SK-N-SH (cell line): Measurements from ENCODE around the gene NDOR1. TPM values are rescaled to one million over a fixed set of nuclear protein-coding genes. Genes with fewer than 3 reads are reported as not detected.

Experiments
- CTCF ChIA-PET: fragments of 300-600, 350-600 bp; formaldehyde crosslinking; extraction: SDS; loops from one replicate; lab custom pipeline; 2021; lab: Yijun Ruan, JAX
- POLR2A ChIA-PET: fragments of 350-600 bp; sonication (Branson Sonifier 250); formaldehyde crosslinking; extraction: SDS; loops from one replicate; lab custom pipeline; 2020; ENCODE audit warnings: antibody characterized with exemption, inconsistent platforms; lab: Yijun Ruan, JAX
- DNase-seq: peaks from one replicate; pipeline ENCODE4 v3.0.0; 2012
- H2AFZ ChIP-seq: fragments of 200-600 bp; sonication (generic); 2 replicates; pipeline ENCODE4 v1.8.1; 2016; ENCODE audit warnings: antibody characterized with exemption, mild to moderate bottlenecking, low read depth
- H3F3A ChIP-seq: fragments of 200-600 bp; sonication (generic); replicated peaks from 2 replicates; pipeline ENCODE3; 2016; ENCODE audit warnings: antibody characterized with exemption, mild to moderate bottlenecking; ENCODE audit not compliant: insufficient read depth
- H3K27ac ChIP-seq, 2 experiments: fragments of 200-500 bp in 1 of 2; fragments of 200-600 bp in 1 of 2; sonication (Bioruptor generic) in 1 of 2; sonication (generic), shearing (Covaris generic) in 1 of 2; 2 replicates each; pipeline versions ENCODE4 v1.5.1 to v1.6.1; 2014 to 2016; ENCODE audit warnings: low read depth in 2 of 2, inconsistent platforms in 1 of 2, low read length in 1 of 2, mild to moderate bottlenecking in 1 of 2, mixed read lengths in 1 of 2
- H3K27me3 ChIP-seq: fragments of 200-600 bp; sonication (generic), shearing (Covaris generic); 2 replicates; pipeline ENCODE4 v1.6.1; 2016; ENCODE audit warnings: mixed run types; ENCODE audit not compliant: insufficient read depth
- H3K36me3 ChIP-seq, 2 experiments: fragments of 200-500 bp in 1 of 2; fragments of 200-600 bp in 1 of 2; sonication (Bioruptor generic) in 1 of 2; sonication (generic) in 1 of 2; replicated peaks in 1 of 2; 2 replicates each; pipeline versions ENCODE3 to v1.5.1; 2014 to 2016; ENCODE audit warnings: low read length in 1 of 2, mild to moderate bottlenecking in 1 of 2; ENCODE audit not compliant: insufficient read depth in 2 of 2, control insufficient read depth in 1 of 2
- H3K4me1 ChIP-seq, 2 experiments: fragments of 200-500 bp in 1 of 2; fragments of 200-600 bp in 1 of 2; sonication (Bioruptor generic) in 1 of 2; sonication (generic), shearing (Covaris generic) in 1 of 2; 2 replicates each; pipeline versions ENCODE4 v1.5.1 to v1.6.1; 2014 to 2016; ENCODE audit warnings: low read depth in 1 of 2, low read length in 1 of 2, mixed run types in 1 of 2; ENCODE audit not compliant: insufficient read depth in 2 of 2, control insufficient read depth in 1 of 2
- H3K4me2 ChIP-seq: fragments of 200-600 bp; sonication (generic), shearing (Covaris generic); 2 replicates; pipeline ENCODE4 v1.6.1; 2017; ENCODE audit warnings: mixed run types
- H3K4me3 ChIP-seq, 2 experiments: fragments of 200-500 bp in 1 of 2; fragments of 200-600 bp in 1 of 2; sonication (Bioruptor generic) in 1 of 2; sonication (generic), shearing (Covaris generic) in 1 of 2; 2 replicates each; pipeline versions ENCODE4 v1.5.1 to v1.8.1; 2014 to 2016; ENCODE audit warnings: low read depth in 2 of 2, inconsistent platforms in 1 of 2, low read length in 1 of 2, mild to moderate bottlenecking in 1 of 2, mixed read lengths in 1 of 2, moderate library complexity in 1 of 2
- H3K79me2 ChIP-seq: fragments of 200-600 bp; sonication (generic); 2 replicates; pipeline ENCODE4 v1.8.1; 2017; ENCODE audit warnings: mild to moderate bottlenecking; ENCODE audit not compliant: insufficient read depth
- H3K9ac ChIP-seq: fragments of 200-600 bp; sonication (generic); 2 replicates; pipeline ENCODE4 v1.6.1; 2017; ENCODE audit warnings: mixed run types
- H3K9me2 ChIP-seq: fragments of 200-600 bp; sonication (generic); 2 replicates; pipeline ENCODE4 v1.6.1; 2017; ENCODE audit warnings: mixed run types
- H3K9me3 ChIP-seq: fragments of 200-600 bp; sonication (generic); 2 replicates; pipeline ENCODE4 v1.6.1; 2017; ENCODE audit warnings: mixed run types, mild to moderate bottlenecking, moderate library complexity
- H4K20me1 ChIP-seq: fragments of 200-600 bp; sonication (generic); 2 replicates; pipeline ENCODE4 v1.6.1; 2017; ENCODE audit warnings: mild to moderate bottlenecking, mixed run types; ENCODE audit not compliant: insufficient read depth
- CHD2 ChIP-seq: fragments of 150-350 bp; IDR thresholded peaks from 2 replicates; pipeline ENCODE4 v1.6.1; 2018; ENCODE audit warnings: low read length; ENCODE audit not compliant: partially characterized antibody
- ELF1 ChIP-seq: IDR thresholded peaks from 2 replicates; pipeline ENCODE4 v1.4.0; 2012
- FOXM1 ChIP-seq: IDR thresholded peaks from 2 replicates; pipeline ENCODE4 v1.4.0; 2012; ENCODE audit warnings: low read depth, mild to moderate bottlenecking
- GABPA ChIP-seq: IDR thresholded peaks from 2 replicates; pipeline ENCODE4 v1.4.0; 2012; ENCODE audit warnings: low read depth, mild to moderate bottlenecking
- MEF2A ChIP-seq: IDR thresholded peaks from 2 replicates; pipeline ENCODE4 v1.4.0; 2012; ENCODE audit warnings: low read depth, borderline replicate concordance
- MXI1 ChIP-seq: IDR thresholded peaks from 2 replicates; pipeline ENCODE4 v1.6.1; 2012; ENCODE audit warnings: mild to moderate bottlenecking, low read depth, low read length, improper control_type of control experiment
- NFIC ChIP-seq: IDR thresholded peaks from 2 replicates; pipeline ENCODE4 v1.4.0; 2012; ENCODE audit warnings: borderline replicate concordance
- NRF1 ChIP-seq: IDR thresholded peaks from 2 replicates; pipeline ENCODE4 v1.6.1; 2012; ENCODE audit warnings: low read depth, mild to moderate bottlenecking, low read length
- RCOR1 ChIP-seq: fragments of 150-350 bp; IDR thresholded peaks from 2 replicates; pipeline ENCODE4 v1.6.1; 2017; ENCODE audit warnings: antibody characterized with exemption, low read length
- RFX5 ChIP-seq: IDR thresholded peaks from 2 replicates; pipeline ENCODE4 v1.6.1; 2012; ENCODE audit warnings: mild to moderate bottlenecking, improper control_type of control experiment, low read length
- RXRA ChIP-seq: IDR thresholded peaks from 2 replicates; pipeline ENCODE4 v1.4.0; 2012; ENCODE audit warnings: low read depth, mild to moderate bottlenecking, borderline replicate concordance
- SIN3A ChIP-seq: IDR thresholded peaks from 2 replicates; pipeline ENCODE4 v1.6.1; 2012; ENCODE audit warnings: low read depth, mild to moderate bottlenecking, low read length, moderate library complexity, borderline replicate concordance
- SMC3 ChIP-seq: IDR thresholded peaks from 2 replicates; pipeline ENCODE4 v1.6.1; 2012; ENCODE audit warnings: low read depth, low read length, improper control_type of control experiment
- TEAD4 ChIP-seq: IDR thresholded peaks from 2 replicates; pipeline ENCODE4 v1.4.0; 2012; ENCODE audit warnings: mild to moderate bottlenecking, borderline replicate concordance; ENCODE audit not compliant: insufficient read depth
- YY1 ChIP-seq: IDR thresholded peaks from 2 replicates; pipeline ENCODE4 v1.4.0; 2012; ENCODE audit warnings: low read depth, mild to moderate bottlenecking
- WGBS: methylation state at CpG from one replicate; pipeline ENCODE4 v1.1.6; 2017; ENCODE audit warnings: low lambda C conversion rate; 5-methylcytosine and 5-hydroxymethylcytosine counted together
- polyA plus RNA-seq, 3 experiments: library from polyadenylated mRNA; depleted of rRNA; stranded (reverse); fragments of >200 nt; gene quantifications; 2 replicates each; pipeline ENCODE4 v1.2.3, GENCODE V29; 2012
- TF ChIP-seq, protein P1 (sequence below): fragments of 200-600 bp; sonication (generic); IDR thresholded peaks from 2 replicates; pipeline ENCODE4 v1.6.1; 2017; ENCODE audit warnings: antibody characterized with exemption, mild to moderate bottlenecking, moderate library complexity
- TF ChIP-seq, protein P2 (sequence below): IDR thresholded peaks from 2 replicates; pipeline ENCODE4; 2012
- TF ChIP-seq, protein P3 (sequence below): IDR thresholded peaks from 2 replicates; pipeline ENCODE4 v1.4.0; 2012; ENCODE audit warnings: low read depth, borderline replicate concordance
- TF ChIP-seq, protein P4 (sequence below): IDR thresholded peaks from 2 replicates; pipeline ENCODE4 v1.4.0; 2012; ENCODE audit warnings: low read depth, borderline replicate concordance

Gene NDOR1
- polyA plus RNA-seq, 1 of the 3 experiments (the other 2 are of a cell fraction), result 8.6 TPM

DNA sequence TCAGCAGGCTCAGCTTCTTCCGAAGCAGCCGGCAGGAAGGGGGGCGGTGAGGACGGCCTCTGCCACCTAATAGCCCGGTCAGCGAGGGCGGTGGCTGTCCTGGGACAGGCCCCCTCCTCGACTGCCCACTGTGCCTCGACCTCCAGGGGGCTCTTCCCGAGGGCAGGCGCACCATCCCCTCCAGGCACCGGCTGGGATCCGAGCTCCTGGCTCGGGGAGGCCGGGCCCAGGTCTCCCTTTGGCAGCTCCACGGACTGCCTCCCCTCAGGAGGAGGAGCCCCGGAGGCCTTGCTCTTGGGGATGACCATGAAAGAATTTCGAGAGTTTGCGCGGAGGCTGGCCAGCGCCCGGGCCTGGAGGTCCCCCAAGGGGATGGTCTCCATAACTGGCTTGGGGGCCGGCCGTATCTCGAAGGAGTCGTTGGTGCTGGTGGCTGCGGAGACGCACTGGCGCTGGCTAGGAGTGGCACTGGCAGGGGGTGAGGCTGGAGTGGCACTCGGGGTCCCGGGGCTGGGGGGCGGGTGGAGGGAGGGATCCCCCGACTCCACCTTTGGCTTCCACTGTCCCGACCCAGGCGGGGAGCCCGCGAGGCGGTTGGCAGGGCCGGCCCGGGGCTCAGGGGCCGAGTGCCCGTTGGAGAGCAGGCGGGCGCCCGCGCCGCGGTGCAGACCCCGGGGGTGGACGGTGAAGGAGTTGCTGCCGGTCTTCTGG is 5.9 kb upstream of the NDOR1 start:
- Histone ChIP-seq H4K20me1 (peaks cover 39% of the 10 kb centered on the region), H3K4me1 (peaks cover 15 to 41% of the 10 kb centered on the region in 2 experiments; a peak in 3 of 4 replicates), H3K36me3 (no peaks in the 10 kb centered on the region), H3K9ac (no peak overlapping the region), H3K4me3 (peak overlapping the region; percentile 41 to 83; a peak in 2 of 4 replicates), H3K9me2 (no peaks in the 10 kb centered on the region), H2AFZ (no peak overlapping the region), H3K9me3 (no peaks in the 10 kb centered on the region), H3K27me3 (no peaks in the 10 kb centered on the region), H3K4me2 (peak overlapping the region; percentile 86), H3K27ac (no peak overlapping the region), H3F3A (peaks cover 14% of the 10 kb centered on the region), H3K79me2 (peaks cover 72% of the 10 kb centered on the region)
- ChIA-PET CTCF (interaction anchor here (0.8 to 1.7 kb wide), 5 partner anchors 10 to 70 kb away, joined by 3 to 6 read pairs (median 3); partner anchors contain the start of genes RNF224 and TUBB4B), POLR2A (interaction anchor here (0.6 to 2.5 kb wide), 3 partner anchors 11 to 367 kb away, joined by 4 to 20 read pairs (median 6); partner anchors contain the start of genes ANAPC2, SSNA1 and TUBB4B)
- no peak for DNase-seq
- WGBS, result 15% methylated on average over 17 of the region's 51 CpGs
- TF ChIP-seq, protein P1, sequence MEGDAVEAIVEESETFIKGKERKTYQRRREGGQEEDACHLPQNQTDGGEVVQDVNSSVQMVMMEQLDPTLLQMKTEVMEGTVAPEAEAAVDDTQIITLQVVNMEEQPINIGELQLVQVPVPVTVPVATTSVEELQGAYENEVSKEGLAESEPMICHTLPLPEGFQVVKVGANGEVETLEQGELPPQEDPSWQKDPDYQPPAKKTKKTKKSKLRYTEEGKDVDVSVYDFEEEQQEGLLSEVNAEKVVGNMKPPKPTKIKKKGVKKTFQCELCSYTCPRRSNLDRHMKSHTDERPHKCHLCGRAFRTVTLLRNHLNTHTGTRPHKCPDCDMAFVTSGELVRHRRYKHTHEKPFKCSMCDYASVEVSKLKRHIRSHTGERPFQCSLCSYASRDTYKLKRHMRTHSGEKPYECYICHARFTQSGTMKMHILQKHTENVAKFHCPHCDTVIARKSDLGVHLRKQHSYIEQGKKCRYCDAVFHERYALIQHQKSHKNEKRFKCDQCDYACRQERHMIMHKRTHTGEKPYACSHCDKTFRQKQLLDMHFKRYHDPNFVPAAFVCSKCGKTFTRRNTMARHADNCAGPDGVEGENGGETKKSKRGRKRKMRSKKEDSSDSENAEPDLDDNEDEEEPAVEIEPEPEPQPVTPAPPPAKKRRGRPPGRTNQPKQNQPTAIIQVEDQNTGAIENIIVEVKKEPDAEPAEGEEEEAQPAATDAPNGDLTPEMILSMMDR, result no peak
- no peak for TF ChIP-seq FOXM1

DNA sequence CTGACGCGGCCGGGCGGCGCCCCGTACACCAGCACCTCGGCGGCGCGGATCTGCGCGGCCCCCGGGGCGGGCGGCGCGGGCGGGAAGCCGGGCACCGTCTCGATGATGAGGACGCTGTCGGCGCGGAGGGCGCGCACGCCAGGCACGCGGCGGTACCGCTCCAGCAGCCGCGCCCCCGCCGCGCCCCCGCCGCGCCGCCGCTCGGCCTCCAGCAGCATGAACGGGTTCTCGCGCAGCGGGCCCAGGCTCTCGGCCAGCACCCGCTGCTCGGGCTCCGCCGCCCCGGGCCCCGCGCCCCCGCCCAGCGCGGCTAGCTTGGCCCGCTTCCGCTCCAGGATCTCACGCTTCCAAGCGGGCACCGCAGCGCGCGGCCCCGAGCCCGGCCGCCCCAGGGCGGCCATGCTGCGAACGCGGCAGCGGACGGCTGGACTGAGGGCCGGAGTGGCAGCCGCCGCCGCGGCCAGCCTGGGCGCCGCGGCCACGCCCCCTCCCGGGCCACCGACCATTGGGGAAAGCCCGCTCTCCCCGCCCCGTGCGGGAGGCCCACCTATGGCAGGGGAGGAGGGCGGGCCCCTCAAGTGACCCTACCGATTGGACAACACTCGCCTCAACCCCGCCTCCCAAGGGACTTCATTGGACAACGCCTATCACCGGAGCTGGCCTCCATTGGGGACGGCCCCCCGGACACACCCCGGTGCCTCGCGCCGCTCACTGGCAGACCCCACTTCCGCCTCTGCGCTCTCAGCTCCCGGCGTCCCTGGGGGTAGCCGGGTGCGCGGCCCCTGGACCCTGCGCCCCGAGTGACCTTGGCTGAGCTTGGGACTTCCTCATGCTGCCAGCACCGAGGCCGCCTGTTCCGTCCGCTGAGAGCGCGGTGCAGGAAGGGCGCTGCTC is 4.9 kb upstream of the NDOR1 start, which contains the start of gene TPRN:
Gene TPRN (minus strand): TSS at position 431 of the 894 bp plus-strand sequence. CDS start 30 bp downstream, at position 401.
- Histone ChIP-seq H3K4me2 (peak within 1 kb of the TSS; percentile 99), H3K36me3 (no peaks in the 10 kb centered on the region), H3F3A (peaks cover 14% of the 10 kb centered on the region), H3K9ac (peak within 1 kb of the TSS; percentile 66; the same call in 1 of the 2 replicates), H3K27ac (peak within 1 kb of the TSS; percentile 46 to 87; a peak in 3 of 4 replicates), H2AFZ (peak within 1 kb of the TSS; percentile 83; the same call in 1 of the 2 replicates), H3K9me2 (no peaks in the 10 kb centered on the region), H3K27me3 (no peaks in the 10 kb centered on the region), H4K20me1 (peaks cover 33% of the 10 kb centered on the region), H3K9me3 (no peaks in the 10 kb centered on the region), H3K4me1 (peaks cover 15 to 45% of the 10 kb centered on the region in 2 experiments; a peak in 3 of 4 replicates), H3K79me2 (peaks cover 80% of the 10 kb centered on the region), H3K4me3 (peak within 1 kb of the TSS; percentile 70 to 83)
- WGBS, result 0% methylated on average over 15 of the region's 118 CpGs
- POLR2A ChIA-PET, result interaction anchor here (0.6 to 1.4 kb wide), 7 partner anchors 8 to 222 kb away, joined by 3 to 9 read pairs (median 5); partner anchors contain the start of gene SSNA1
- CTCF ChIA-PET, result interaction anchor here (0.9 to 1.4 kb wide), 5 partner anchors 22 to 171 kb away, joined by 3 to 6 read pairs (median 3); partner anchors contain the start of genes NRARP and UAP1L1
- DNase-seq, result peak; percentile 100
- TF ChIP-seq RFX5, result no peak
- TF ChIP-seq GABPA, result peak; percentile 59
- TF ChIP-seq SIN3A, result peak; percentile 54; the same call in 1 of the 2 replicates
- TF ChIP-seq, protein P2, sequence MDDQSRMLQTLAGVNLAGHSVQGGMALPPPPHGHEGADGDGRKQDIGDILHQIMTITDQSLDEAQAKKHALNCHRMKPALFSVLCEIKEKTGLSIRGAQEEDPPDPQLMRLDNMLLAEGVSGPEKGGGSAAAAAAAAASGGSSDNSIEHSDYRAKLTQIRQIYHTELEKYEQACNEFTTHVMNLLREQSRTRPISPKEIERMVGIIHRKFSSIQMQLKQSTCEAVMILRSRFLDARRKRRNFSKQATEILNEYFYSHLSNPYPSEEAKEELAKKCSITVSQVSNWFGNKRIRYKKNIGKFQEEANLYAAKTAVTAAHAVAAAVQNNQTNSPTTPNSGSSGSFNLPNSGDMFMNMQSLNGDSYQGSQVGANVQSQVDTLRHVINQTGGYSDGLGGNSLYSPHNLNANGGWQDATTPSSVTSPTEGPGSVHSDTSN, result no peak
- TF ChIP-seq TEAD4, result no peak
- TF ChIP-seq, protein P3, sequence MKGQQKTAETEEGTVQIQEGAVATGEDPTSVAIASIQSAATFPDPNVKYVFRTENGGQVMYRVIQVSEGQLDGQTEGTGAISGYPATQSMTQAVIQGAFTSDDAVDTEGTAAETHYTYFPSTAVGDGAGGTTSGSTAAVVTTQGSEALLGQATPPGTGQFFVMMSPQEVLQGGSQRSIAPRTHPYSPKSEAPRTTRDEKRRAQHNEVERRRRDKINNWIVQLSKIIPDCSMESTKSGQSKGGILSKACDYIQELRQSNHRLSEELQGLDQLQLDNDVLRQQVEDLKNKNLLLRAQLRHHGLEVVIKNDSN, result no peak
- TF ChIP-seq, protein P4, sequence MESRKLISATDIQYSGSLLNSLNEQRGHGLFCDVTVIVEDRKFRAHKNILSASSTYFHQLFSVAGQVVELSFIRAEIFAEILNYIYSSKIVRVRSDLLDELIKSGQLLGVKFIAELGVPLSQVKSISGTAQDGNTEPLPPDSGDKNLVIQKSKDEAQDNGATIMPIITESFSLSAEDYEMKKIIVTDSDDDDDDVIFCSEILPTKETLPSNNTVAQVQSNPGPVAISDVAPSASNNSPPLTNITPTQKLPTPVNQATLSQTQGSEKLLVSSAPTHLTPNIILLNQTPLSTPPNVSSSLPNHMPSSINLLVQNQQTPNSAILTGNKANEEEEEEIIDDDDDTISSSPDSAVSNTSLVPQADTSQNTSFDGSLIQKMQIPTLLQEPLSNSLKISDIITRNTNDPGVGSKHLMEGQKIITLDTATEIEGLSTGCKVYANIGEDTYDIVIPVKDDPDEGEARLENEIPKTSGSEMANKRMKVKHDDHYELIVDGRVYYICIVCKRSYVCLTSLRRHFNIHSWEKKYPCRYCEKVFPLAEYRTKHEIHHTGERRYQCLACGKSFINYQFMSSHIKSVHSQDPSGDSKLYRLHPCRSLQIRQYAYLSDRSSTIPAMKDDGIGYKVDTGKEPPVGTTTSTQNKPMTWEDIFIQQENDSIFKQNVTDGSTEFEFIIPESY, result no peak
- peak; percentile 60; the same call in 1 of the 2 replicates for TF ChIP-seq YY1
- no peak for TF ChIP-seq RXRA
- peak; percentile 80 for TF ChIP-seq CHD2
- no peak for TF ChIP-seq NFIC
- peak; percentile 54 for TF ChIP-seq MXI1
- no peak for TF ChIP-seq RCOR1
- TF ChIP-seq SMC3, result no peak
- TF ChIP-seq MEF2A, result no peak
- TF ChIP-seq ELF1, result peak; percentile 96
- TF ChIP-seq NRF1, result peak; percentile 56; the same call in 1 of the 2 replicates
